ENCODE data around the gene RALGPS1.

Gene RALGPS1

DNA sequence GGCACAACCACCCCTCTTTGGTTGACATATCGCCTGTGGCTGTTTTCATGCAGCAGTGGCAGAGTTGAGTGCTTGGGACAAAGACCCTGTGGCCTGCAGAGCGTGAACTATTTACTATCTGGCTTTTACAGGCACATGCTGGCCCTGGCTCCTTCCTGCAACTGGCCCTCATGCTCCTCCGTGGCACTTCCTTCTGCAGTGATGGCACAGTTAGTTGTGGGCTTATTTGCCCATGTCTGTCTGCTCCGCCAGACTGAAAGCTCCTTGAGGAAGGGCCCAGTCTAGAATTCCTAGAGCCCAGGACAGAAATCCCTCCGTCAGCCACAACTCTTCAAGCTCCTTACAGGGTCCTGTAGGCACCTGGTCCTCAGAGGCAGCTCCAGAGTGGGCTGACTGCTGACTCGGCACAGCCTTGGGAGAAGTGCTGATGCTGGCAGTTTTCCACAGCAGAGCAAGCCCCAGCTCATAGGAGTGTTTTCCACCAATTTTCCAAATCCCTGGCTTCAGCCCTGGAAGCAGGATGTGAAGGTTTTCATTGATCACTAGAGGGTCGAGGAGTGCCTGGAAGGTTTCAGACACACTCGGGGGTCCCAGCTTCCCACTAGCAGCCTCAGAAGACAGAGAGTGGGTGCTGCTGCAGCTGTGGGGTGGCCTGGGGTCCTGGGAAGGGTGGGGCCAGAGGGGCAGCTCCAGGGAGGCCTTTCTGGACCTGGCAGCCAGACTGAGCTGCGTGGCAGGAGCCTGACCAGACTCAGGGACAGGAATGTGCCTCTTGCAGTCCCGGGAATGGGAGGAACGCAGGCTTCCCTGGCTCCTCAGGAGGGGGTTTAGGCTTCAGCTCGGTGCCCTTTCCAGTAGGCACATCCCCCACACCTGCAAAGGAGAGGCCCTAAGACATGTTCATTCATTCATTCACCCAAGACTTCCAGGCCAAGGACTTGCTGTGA is 264.4 kb downstream of the RALGPS1 start:
- DNase-seq = no peak

DNA sequence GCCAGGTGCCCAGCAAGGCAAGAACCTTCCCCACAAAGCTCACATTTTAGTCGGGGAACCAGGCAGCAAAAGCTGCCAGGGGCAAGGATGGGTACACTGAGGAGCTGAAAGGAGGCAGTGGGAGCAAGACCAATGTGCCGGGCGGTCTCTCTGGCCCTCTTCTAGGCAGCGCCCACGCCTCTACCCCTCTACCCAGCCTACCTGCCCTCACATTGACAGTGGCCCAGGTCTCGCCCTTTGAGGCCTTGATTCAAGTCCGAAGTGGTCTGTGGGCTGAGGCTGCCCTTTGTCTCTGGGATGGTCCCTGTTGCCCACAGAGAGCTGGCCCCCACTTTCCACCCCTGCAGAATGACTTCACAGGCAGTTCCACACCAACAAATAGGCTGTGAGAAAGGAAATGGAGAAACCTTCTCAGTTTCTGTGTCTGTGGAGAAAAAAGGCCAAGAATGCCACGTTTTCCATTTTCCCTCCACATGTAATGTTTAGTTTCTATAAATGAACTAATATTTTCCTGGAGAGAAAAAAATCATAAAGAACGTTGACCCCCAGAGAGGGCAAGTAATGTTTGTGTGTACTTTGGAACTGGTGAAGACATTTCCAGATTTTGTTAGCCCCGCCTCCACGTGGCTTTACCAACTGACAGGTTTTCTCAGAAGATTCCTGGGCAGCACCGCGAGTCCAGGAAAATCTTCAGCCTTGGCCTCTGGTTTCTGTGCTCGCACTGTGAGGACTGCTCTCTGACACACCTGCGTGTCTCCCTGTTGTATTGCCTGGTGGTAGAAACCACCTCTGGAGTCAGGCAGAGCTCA is 265.3 kb downstream of the RALGPS1 start:
- DNase-seq = no peak

DNA sequence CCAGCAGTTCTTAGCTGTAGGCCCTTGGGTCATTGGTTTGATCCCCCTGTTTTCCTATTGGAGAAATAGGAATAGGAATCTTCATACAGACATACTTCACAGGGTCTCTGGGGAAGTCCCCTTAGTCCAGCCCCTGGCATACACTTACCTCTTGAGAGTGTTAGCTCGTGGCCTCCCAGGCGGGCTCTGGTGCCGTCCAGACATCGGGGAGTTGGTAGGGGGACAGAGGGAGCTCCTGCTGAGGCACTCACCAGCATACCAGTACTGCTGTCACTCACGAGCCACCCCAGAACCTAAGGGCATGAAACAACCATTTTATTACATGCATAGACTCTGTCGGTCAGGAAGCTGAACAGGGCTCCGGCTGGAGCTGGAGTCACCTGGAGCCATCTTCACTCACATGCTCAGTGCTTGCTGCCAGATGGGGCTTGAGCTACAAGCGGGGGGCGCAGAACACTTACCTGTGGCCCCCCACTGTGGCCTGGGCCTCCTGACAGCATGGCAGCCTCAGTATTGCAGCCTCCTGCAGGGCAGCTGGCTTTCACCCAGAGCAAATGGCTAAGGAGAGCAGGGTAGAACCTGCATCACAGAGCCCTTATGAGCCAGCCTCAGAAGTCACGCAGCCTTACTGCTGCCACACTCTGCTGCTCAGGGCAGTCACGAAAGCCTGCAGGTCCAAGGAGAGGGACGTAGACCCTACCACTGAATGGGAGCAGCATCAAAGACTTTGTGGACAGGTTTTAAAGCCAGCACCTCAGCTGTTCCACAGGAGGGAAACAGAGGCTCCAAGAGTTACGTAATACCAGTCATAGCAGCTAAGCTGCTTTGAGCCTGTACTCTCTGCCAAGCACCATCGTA is 266.1 kb downstream of the RALGPS1 start:
- no peak for DNase-seq

DNA sequence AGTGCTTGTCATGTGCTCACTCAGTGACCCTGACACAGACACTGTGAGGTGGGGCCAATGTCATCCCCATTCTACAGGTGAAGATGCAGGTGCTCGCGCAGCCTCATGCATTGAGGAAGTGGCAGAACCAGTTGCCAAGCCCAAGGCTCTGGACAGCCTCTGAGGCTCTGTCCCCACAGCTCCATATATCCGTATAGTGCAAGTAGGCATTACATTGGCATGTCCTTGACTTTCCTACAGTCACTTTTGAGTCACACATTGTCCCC is 266.7 kb downstream of the RALGPS1 start:
- DNase-seq = no peak

DNA sequence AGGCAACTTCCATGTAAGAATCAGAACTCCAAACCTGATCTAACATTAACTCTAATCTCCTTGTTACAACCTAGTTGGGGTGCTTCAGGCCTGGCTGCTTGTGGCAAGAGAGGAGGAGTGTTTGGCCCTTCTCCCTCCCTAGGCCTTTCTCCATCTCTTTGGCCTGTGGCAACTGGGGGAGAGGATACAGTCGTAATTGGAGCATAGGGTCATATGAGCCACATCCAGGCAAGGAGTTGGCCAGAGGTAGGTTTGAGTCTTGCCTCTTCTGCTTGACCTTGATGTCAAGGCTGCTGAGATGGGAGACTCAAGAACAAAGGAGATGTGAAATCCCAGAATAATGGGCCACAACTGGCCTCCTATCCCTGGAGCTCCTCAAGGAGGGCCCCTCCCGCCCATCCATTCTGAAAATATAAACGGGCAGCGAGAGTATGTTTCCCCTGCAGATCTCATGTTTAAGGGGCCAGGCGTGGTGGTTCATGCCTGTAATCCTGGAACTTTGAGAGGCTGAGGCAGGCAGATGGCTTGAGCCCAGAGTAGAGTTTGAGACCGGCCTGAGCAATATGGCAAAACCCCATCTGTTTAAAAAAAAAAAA is 267.1 kb downstream of the RALGPS1 start:
- no peak for DNase-seq

DNA sequence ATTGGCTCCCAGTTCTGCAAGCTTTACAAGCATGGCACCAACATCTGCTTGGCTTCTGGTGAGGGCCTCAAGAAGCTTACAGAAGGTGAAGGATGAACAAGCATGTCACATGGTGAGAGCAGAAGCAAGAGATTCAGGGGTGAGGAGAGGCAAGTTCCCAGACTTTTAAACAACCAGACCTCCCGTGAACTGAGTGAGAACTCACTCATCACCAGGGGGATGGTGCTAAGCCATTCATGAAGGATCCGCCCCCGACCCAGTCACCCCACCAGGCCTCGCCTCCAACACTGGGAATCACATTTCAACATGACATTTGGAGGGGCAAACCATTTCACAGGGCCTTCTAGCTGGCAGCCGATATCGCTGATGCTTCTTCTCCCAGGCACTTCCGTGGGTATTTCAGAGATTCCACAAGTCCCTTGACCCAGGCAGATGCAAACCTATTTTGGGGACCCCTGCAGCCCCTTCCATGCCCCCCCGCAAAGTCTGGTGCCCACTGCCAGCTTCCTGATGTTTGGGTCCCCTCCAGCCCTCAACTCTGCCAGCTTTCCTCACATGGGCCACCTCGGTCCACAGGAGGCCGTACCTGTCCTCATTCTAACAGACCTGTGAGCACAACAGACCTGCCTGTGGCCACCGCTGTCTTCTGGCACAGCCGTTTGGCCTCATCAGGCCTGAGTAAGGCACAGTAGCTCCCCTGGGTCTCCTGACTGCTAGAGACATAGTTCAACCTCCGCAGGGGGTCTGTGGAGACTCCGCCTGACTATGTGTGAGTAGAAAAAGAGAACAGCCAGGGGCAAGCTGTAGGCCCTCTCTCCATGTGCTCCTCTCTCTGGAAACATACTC is 268.5 kb downstream of the RALGPS1 start:
- DNase-seq = no peak

DNA sequence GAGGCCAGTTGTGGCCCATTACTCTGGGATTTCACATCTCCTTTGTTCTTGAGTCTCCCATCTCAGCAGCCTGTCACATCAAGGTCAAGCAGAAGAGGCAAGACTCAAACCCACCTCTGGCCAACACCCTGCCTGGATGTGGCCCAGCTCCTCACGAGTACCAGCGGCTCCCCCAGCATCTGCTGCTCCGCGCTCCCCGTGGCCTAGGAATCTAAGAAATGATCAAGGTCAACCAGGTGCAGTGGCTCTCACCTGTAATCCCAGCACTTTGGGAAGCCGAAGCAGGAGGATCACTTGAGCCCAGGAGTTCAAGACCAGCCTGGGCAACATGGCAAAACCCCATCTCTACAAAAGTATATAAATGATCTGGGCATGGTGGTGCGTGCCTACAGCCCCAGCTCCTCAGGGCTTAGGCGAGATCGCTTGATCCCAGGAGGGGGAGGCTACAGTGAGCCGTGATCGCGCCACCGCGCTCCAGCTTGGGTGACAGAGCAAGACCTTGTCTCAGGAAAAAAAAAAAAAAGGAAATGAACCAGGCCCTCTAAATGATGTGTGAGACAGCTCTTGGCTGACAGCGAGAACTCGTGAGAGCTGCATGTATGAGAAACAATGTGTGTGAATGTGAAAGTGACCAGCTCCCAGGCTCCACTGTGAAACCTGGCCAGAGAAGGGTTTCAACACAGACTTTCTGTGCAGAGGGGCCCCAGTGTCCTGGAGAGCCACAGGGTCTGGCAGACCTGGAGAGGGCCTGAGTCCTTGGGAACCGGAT is 269.4 kb downstream of the RALGPS1 start:
- DNase-seq = no peak

DNA sequence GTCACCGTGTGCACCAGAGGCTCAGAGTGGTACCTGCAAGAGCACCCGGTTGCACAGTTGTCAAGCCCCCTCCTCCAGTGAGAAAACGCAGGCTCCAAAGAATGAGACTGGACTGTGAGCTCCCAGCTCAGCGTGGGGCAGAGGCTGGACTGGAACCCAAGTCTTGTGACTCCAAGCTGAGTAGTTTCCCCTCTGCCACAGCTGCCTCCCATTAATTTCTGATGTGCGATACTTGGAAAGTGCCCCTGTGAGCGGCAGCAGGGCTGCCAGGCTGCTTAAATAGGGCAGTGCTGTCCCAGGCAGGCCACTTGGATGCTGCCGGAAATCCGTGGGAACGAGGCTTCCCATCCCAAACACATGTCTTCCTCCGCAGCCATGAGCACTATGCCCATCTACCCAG is 270.1 kb downstream of the RALGPS1 start:
- DNase-seq = no peak

DNA sequence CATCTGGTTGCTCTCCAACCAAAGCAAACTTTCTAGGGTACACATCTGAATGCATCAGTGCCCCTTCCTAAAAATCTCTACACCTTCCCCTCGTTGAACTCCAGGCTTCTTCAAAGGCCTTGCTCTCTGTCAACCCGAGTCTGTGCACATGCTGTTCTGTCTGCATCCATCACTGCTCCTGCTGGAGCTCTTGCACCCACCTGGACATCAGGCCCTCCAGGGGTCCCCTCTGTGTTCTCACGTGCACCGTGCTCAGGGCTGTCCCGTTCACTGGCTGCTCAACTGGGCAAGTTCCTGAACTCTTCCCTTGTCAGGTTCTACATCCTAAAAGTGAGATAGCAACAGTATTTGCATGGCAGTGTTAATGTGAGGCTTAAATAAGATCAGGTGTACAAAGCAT is 270.6 kb downstream of the RALGPS1 start:
- DNase-seq = no peak

DNA sequence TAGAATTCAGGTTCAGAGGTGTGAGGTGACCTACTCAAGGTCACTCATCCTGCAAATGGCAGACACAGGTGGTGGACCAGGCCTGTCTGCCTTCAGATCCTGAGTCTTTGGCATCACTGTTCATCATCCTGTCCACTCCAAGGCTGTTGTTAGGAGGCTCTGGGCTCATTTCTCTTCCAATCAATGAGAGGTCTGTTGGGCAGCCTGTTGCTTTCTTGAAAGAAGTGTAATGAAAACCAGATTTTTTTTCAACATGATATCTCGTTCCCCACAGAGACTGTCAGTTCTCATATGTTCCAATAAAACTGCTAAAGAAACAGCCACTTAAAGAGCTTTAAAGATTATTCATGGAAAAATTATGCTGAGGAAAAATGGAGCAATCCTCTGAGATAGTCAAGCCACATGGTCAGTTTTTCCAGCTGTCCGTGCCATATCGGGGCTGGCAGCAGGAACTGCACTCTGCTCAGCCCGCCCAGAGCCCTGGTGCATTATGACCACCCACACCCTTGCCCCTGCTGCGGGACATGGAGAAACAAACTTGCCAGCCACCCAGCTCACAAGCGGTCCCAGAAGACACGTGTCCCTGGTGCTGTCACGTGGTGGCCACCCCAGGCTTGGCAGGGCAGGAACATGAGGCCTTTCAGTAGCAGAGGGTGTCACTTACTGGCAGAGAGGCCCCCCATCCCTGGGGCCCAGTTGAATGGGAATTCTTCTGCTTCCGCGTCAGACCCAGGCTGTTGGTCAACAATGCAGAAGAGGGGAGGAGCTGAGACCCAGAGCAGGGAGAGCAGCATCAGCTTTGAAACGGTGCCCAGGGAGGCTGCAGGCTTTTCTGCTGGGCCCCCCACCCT is 271.6 kb downstream of the RALGPS1 start:
- no peak for DNase-seq

DNA sequence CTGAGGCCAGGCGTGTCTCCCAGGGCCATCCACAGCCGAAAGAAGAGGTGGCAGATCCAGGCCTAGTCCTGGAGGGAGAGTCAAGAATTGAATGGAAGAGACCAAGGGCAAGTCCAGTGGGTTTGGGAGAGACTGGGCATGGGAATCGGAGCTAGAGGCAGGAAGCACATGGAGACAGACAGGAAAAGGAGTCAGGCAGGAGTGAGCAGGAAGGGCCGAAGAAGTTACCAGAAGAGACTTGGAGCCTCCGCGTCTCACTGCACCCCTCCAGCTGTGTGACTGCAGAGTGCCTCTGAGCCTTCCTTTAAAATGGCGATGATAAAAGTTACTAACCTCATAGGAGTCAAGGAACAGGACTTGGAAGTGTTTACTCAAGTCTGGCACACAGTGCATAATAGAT is 272.2 kb downstream of the RALGPS1 start:
- no peak for DNase-seq

DNA sequence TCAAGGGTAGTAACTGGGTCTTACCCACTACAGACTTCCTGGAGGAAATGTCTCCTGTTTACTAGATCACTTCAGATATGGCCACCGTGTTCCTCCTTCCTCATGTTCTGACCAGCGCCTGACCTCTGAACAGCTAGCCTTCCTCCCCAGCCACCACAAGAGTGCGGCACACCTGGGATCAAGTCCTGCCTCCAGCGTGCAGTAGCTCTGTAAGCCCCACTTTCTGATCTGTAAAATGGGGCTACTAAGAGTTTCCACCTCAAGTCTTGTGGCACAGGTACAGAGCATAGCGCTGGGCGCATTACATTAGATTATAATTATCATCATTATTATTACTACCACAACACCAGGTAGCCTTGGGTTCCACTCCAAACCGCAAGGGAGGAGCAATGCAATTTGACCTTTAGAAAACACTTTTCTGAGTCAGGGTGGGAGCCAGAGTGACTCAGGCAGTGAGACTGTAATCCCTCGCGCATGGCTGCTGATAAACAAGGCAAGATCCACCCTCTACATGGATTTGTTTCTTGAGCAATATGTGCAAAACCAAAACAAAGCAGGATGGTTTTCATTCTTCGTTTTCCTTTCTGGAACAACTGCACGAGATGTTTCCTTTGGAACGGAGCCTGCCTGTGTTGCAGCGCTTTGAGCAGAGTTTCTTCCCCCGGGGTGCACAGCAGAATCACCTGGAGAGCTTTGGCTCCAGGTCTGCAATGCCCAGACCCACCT is 272.8 kb downstream of the RALGPS1 start:
- DNase-seq = no peak

DNA sequence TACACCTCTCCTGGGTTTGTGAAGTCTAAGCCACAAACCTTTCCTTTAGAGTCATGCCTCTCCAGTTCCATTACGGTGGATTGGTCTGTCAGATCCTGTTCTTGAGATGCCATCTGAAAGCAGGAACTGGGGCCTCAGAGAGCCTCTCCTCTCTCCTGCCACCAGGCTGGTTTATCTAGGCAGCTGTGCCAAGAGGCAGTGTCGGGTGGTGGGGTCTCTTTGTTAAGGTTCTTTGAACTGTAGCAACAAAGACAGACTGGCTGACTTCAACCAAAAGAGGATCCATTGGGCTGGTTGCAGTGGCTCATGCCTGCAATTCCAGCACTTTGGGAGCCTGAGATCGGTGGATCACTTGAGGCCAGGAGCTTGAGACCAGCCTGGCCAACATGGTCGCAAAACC is 273.8 kb downstream of the RALGPS1 start:
- no peak for DNase-seq

DNA sequence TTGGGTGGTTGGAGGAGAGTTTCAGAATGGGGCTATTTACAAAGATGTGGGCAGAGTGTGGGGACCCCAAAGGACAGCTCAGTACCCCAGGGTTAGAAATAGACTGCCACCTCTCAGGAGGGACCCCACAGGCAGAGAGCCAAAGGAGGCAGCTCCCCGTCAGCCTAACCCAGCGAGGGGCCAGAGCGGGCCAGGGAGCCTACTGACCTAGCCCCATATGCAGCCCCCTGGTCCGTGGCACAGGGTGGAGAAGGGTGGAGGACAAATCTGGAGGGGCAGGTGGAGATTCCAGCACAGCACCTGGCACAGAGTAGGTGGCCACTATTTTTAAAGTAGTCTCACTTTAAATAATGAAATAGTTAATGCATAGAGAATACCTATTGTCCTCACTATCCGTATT is 275.0 kb downstream of the RALGPS1 start:
- DNase-seq = no peak

DNA sequence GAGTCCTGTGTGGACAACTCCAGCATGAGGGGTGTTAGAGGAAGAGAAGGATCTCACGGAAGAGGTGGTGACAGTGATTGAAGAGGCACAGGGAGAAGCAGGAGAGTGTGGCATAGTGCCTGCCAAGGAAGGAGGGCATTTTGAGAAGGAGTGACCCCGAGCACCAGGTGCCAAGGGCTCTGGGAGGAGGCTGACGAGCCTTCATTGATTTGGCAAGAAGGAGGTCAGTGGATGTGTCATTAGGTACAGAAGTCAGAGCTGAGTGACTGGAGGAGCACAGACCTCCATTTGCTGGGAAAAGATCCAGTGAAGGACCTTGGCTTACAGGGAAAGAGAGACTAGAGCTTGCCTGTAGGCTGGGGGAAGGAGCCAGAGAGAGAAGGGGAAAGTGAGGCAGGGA is 278.2 kb downstream of the RALGPS1 start:
- no peak for DNase-seq

DNA sequence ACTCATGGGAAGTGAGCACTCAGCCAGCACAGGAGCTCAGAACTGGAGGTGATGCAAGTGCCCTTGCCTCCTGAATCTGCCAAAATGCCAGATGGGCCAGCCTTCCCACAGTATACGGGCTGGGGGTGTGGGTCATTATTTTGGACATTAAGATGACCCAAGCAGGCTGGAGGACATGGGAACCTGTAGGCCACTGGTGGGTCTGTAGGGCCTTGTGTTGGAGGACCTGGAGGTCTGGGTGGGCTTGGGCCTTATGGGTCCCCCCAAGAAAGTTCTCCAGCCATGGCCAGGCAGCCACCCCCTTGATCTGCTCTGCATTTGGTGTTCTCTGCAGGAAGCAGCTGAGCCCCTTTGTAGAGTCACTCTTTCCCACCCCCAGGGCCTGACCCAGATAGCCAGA is 278.9 kb downstream of the RALGPS1 start:
- DNase-seq = no peak

DNA sequence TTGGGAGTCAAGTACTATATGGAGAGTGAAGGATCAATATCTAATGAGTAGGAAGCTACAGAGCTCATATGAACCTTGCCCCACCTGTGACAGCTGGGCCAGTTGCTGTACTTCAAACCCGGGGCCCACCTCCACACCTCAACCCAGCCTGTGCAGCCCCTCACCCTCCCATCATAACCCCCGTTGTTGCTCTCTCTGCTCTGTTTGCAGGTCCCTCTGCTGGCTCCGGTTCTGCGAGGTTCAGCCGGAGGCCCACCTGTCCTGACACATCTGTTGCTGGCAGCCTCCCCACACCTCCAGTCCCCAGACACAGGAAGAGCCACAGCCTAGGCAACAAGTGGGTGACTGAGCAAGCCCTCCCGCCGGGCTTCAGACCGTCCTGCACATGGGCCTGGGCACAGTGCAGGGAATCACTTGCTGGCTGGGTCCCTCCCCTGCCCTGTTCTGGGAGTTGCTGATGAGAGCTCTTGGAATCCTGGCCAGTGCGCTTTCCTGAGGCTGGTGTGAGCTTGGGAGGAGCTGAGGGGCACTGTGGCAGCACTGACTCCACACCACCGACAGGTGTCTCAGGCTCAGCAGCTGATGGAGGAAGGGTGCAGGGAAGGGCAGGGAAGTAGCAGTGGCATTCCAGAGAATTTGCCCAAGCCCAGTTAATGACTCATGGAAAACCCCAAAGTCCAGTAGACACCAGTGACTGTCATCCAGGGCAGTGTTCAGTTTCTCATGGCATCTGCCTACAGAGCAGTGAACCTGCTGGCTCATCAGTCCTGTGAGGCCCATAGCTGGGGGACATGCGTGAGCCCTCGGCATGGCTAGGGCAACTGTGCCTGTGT is 280.5 kb downstream of the RALGPS1 start:
- DNase-seq = no peak

DNA sequence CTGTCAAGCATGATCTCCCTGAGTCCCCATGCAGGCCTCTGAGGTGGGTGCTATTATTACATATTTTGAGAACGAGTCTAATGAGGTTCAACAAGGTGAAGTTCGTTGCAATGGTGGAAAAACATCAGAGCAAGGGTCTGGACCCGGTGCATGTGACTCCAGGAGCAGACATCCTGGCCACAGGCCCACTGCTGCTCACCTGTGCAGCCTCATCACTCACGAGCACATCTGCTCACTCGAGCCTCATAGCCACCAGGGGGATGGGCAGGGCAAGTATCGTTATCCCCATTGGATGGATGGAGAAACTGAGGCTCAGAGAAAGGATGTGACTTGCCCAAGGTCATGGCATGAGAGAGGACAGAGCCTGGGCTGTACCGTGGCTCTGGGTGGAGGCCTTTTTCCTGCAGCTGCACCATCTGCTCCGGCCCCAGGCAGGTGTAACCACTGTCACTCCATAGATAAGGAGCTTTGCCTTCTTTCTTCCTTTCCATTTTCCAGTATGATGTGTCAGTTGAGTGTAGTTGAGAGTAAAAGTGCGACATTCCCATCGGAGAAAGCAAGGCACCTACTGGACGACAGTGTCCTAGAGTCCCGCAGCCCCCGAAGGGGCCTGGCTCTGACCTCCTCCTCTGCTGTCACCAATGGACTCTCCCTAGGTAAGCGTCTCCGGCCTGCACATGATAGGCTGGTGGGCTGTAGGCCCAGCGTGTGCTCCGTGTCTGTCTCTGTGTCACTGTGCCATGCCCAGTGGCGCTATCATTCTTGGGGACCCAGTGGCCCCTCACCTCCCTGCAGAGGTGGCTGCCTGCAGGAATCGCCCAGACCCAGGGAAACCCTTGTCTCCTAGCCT is 281.6 kb downstream of the RALGPS1 start:
- no peak for DNase-seq
